ENCODE measurements around the gene PRSS57. TPM values are rescaled to one million over a fixed set of nuclear protein-coding genes. Genes with fewer than 3 reads are reported as not detected.

PRSS57 gene
- not detected in 2 replicates for total RNA-seq

DNA sequence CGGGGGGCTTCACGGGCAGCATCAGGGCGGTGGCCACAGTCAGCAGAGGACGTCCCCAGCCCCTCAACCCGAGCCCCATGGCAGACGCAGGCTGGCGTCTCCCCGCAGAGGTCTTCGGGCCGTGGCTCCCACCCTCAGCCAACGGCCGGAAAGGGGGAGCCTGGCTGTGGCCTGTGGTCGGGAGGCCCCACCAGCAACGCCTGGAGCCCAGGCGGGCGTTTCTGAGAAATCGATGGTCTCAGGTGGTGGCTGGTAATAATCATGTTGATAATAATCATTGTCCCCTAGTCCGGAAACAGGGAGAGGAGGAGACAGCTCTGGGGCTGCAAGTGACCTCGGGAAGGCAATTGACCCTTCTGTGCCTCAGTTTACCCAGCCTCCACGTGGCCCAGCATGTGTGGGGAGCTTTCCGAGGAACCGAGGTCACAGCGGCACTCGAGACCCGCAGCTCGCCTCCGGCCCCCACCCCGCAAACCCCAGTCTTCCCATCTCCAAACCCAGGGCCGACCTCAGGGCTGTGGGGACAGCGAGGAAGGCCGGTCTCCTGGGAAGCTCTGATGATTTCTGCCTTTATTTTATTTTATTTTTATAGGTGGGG is at the start of gene PRSS57:
TSS of gene PRSS57 (minus strand) at position 101 of the 598 bp plus-strand sequence. CDS start at position 79, 22 bp downstream.
- TF ChIP-seq, protein P1, sequence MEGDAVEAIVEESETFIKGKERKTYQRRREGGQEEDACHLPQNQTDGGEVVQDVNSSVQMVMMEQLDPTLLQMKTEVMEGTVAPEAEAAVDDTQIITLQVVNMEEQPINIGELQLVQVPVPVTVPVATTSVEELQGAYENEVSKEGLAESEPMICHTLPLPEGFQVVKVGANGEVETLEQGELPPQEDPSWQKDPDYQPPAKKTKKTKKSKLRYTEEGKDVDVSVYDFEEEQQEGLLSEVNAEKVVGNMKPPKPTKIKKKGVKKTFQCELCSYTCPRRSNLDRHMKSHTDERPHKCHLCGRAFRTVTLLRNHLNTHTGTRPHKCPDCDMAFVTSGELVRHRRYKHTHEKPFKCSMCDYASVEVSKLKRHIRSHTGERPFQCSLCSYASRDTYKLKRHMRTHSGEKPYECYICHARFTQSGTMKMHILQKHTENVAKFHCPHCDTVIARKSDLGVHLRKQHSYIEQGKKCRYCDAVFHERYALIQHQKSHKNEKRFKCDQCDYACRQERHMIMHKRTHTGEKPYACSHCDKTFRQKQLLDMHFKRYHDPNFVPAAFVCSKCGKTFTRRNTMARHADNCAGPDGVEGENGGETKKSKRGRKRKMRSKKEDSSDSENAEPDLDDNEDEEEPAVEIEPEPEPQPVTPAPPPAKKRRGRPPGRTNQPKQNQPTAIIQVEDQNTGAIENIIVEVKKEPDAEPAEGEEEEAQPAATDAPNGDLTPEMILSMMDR (IDR thresholded peaks at IDR 0.05; ENCODE audit: extremely low read depth, low read depth, low read length), result no peak
- Histone ChIP-seq H2AFZ (ENCODE audit: low read length) (no peak within 1 kb of the TSS), H3K4me3 (ENCODE audit: insufficient read depth, low read length) (no peak within 1 kb of the TSS), H3K36me3 (ENCODE audit: insufficient read depth, low read length) (no peaks in the 10 kb centered on the region), H3K27ac (ENCODE audit: low read depth, low read length) (no peak within 1 kb of the TSS), H3K4me2 (ENCODE audit: insufficient read depth, low read length) (no peak within 1 kb of the TSS), H3K9me3 (ENCODE audit: low read depth, low read length) (no peaks in the 10 kb centered on the region), H4K20me1 (ENCODE audit: insufficient read depth, low read length) (no peaks in the 10 kb centered on the region), H3K27me3 (ENCODE audit: insufficient read depth, low read length) (peaks cover 4% of the 10 kb centered on the region), H3K79me2 (ENCODE audit: insufficient read depth, low read length) (no peaks in the 10 kb centered on the region), H3K4me1 (ENCODE audit: insufficient read depth, low read length) (no peaks in the 10 kb centered on the region)
- peak; percentile 35 for DNase-seq (ENCODE audit: insufficient read length, low spot score, missing footprints)

DNA sequence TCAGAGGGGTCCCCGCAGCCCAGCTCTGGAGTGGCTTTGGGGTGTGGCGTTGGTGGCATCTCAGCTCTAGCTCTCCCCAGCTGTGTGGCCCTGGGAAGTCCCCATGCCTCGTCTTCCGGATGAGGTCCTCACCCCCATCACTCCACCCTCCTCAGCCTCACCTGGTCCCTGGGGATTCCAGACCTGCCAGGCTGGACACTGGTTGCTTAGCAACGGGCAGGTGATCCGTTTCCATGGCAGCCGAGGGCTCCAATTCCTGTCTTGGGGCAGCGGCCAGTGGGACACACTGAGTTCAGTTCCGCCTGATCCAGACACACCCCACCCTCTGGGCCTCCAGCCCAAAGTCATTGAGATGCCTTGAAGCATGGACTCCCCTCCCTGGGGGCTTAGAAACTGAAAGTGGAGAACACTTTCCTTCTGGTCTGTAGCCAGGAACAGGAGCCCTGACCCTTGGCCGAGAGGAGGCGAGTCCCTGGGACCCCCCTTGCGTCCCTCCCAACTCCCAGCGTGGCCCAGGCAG is 48.0 kb upstream of the PRSS57 start:
- Histone ChIP-seq H4K20me1 (ENCODE audit: insufficient read depth, low read length) (no peaks in the 10 kb centered on the region), H3K36me3 (ENCODE audit: insufficient read depth, low read length) (no peaks in the 10 kb centered on the region), H3K79me2 (ENCODE audit: insufficient read depth, low read length) (no peaks in the 10 kb centered on the region), H2AFZ (ENCODE audit: low read length) (no peak overlapping the region), H3K27me3 (ENCODE audit: insufficient read depth, low read length) (no peaks in the 10 kb centered on the region), H3K9me3 (ENCODE audit: low read depth, low read length) (peaks cover 5% of the 10 kb centered on the region), H3K4me3 (ENCODE audit: insufficient read depth, low read length) (no peak overlapping the region), H3K4me1 (ENCODE audit: insufficient read depth, low read length) (no peaks in the 10 kb centered on the region), H3K27ac (ENCODE audit: low read depth, low read length) (no peak overlapping the region), H3K4me2 (ENCODE audit: insufficient read depth, low read length) (no peak overlapping the region)
- DNase-seq (ENCODE audit: insufficient read length, low spot score, missing footprints), result no peak
- TF ChIP-seq, protein P1 (IDR thresholded peaks at IDR 0.05; ENCODE audit: extremely low read depth, low read depth, low read length), result no peak

DNA sequence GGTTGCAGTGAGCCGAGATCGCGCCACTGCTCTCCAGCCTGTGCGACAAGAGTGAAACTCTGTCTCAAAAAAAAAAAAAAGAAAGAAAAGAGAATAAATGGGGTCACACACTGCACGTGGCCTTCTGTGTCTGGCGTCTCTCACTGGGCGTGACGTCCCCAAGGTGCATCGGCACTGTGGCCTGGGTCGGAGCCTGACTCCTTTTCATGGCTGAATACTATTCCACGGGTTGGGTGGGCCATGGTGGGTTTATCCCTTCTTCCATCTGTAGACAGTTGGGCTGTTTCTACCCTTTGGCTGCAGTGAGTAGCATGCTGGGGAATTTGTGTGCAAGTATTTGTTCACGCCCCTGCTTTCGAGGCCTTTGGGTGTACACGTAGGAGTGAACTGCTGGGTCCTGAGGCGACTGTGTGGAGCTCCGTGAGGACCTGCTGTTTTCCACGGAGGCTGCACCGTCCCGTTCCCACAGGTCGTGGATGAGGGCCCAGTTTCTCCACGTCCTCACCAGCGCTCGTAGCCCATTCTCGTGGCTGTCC is 47.4 kb upstream of the PRSS57 start:
- H3K27ac ChIP-seq (ENCODE audit: low read depth, low read length), result no peak overlapping the region
- DNase-seq (ENCODE audit: insufficient read length, low spot score, missing footprints), result no peak

More for the DNA sequence above, 47.4 kb upstream of the PRSS57 start:
- H3K9me3 ChIP-seq (ENCODE audit: low read depth, low read length), result peaks cover 2% of the 10 kb centered on the region
- no peaks in the 10 kb centered on the region for H3K36me3 ChIP-seq (ENCODE audit: insufficient read depth, low read length)
- H3K4me2 ChIP-seq (ENCODE audit: insufficient read depth, low read length), result no peak overlapping the region
- no peaks in the 10 kb centered on the region for H4K20me1 ChIP-seq (ENCODE audit: insufficient read depth, low read length)
- H3K79me2 ChIP-seq (ENCODE audit: insufficient read depth, low read length), result no peaks in the 10 kb centered on the region
- H3K4me3 ChIP-seq (ENCODE audit: insufficient read depth, low read length), result no peak overlapping the region
- no peak overlapping the region for H2AFZ ChIP-seq (ENCODE audit: low read length)
- no peaks in the 10 kb centered on the region for H3K4me1 ChIP-seq (ENCODE audit: insufficient read depth, low read length)
- H3K27me3 ChIP-seq (ENCODE audit: insufficient read depth, low read length), result no peaks in the 10 kb centered on the region
- TF ChIP-seq, protein P1 (IDR thresholded peaks at IDR 0.05; ENCODE audit: extremely low read depth, low read depth, low read length), result no peak
